Testis (tissue), 5 donors: ENCODE results near the gene FRY. TPM values are rescaled to one million over a fixed set of nuclear protein-coding genes. Genes with fewer than 3 reads are reported as not detected.
"Not testable (repeated sequence)": the region's sequence is repeated elsewhere in the genome, so short reads cannot be mapped to it uniquely, and the experiment has no call there.

Experiments used
- DNase-seq: peaks from one replicate; pipeline ENCODE4 v3.0.0-alpha.2; 2019
- H3K27ac ChIP-seq, 2 donors: fragments of 200-600 bp; sonication (generic); one replicate each; pipeline ENCODE4 v1.5.1; 2019
- H3K27me3 ChIP-seq: fragments of 200-600 bp; sonication (generic); one replicate; pipeline ENCODE4 v1.5.1; 2019
- H3K36me3 ChIP-seq: fragments of 200-600 bp; sonication (generic); one replicate; pipeline ENCODE4 v1.5.1; 2017; ENCODE audit warnings: low read depth; ENCODE audit errors: missing control alignments
- H3K4me1 ChIP-seq: fragments of 200-600 bp; sonication (generic); one replicate; pipeline ENCODE4 v1.5.1; 2019
- H3K4me3 ChIP-seq, 2 donors: fragments of 200-600 bp; sonication (generic); one replicate each; pipeline ENCODE4 v1.5.1; 2017 to 2019
- H3K9me3 ChIP-seq: fragments of 200-600 bp; sonication (generic); one replicate; pipeline ENCODE4 v1.5.1; 2017
- POLR2A ChIP-seq: fragments of 450-650 bp; IDR thresholded peaks from one replicate; pipeline ENCODE4 v1.6.1; 2017; ENCODE audit warnings: antibody characterized with exemption, mild to moderate bottlenecking, moderate library complexity
- WGBS, 2 donors: methylation state at CpG; one replicate each; pipeline ENCODE4 v1.1.5; 2018; 5-methylcytosine and 5-hydroxymethylcytosine counted together
- intact Hi-C: fragments of 100-400 bp; cut with DNase I; formaldehyde crosslinking; loops from one replicate; pipeline ENCODE4 v1.15.1; 2023; ENCODE audit warnings: low total_unique reads
- long read RNA-seq, 2 donors: transcript quantifications; one replicate each; lab custom pipeline, GENCODE V29; 2026
- polyA plus RNA-seq: library from polyadenylated mRNA; stranded (reverse); fragments of 350-450 nt; fragmentation: Illumina TruSeq; extraction: RNeasy Lipid Tissue Mini Kit (QIAGEN cat#74804); gene quantifications from one replicate; pipeline ENCODE4 v1.2.3, GENCODE V29; 2014; ENCODE audit warnings: low read depth, low replicate concordance; ENCODE audit not compliant: insufficient read depth
- total RNA-seq, 2 donors: library from RNA; depleted of rRNA; stranded (reverse); fragments of >200 nt; gene quantifications; one replicate each; pipeline ENCODE4 v1.2.3, GENCODE V29; 2016
- TF ChIP-seq, protein P1 (sequence below), 3 experiments: fragments of 450-650 bp in 2 of 3; fragments of 200-600 bp in 1 of 3; sonication (generic) in 1 of 3; IDR thresholded peaks; one replicate each; pipeline ENCODE4 v1.5.1; 2016 to 2019; ENCODE audit warnings: antibody characterized with exemption in 3 of 3, mild to moderate bottlenecking in 2 of 3, moderate library complexity in 1 of 3

Gene FRY
- total RNA-seq (10 to 100 TPM; 25.9 to 26.6 TPM), polyA plus RNA-seq (24.8 TPM)
- long read RNA-seq, donor 1 = 0 reads
- long read RNA-seq, donor 2 = 0 reads

DNA sequence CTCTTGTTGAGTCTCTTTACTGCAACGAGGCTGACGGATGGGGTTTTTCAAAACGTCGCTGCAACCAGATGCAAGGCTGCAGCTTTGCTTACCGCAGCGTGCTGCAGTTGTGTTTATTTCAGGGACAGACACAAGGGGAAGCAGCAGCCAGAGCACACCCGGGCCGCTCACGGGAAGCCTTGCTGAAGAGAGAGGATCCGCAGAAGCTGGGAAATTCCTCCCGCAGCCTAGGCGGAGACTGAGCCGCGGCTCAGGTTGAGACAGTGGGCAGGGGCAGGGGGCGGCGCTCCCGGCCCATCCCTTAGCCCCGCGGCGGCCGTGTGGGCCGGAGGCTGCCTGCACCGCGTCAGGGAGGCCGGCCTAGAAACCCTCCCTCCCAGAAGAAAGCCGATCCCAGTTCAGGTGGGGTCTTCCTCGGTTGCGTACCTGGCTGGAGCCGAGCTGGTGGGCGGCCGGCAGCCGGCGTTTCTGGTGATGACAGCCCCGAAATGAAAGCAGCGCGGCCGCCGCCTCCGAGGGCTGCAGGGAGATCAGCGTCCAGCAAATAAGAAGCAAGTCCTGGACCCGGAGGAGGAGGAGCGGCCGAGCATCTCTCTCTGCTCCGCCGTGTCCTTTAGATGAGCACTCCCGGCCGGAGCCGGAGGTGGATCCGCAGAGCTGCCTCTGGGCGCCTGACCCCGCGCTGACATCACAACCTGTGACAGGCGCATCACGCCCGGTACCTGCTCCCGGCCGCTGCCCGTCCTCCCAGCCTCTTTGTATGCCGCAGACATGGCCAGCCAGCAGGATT is at the start of gene FRY:
TSS of gene FRY (plus strand) at position 750 of the 790 bp plus-strand sequence. CDS start at position 772, 22 bp downstream.
- 0 to 1% methylated on average over 16 to 56 of the region's 59 CpGs for WGBS, 2 donors
- Histone ChIP-seq H3K4me1 (no peaks in the 10 kb centered on the region), H3K27ac (peak within 1 kb of the TSS; percentile 40 to 87), H3K4me3 (peak within 1 kb of the TSS; percentile 61 to 73), H3K36me3 (no peaks in the 10 kb centered on the region), H3K27me3 (no peaks in the 10 kb centered on the region), H3K9me3 (no peaks in the 10 kb centered on the region)
- intact Hi-C loops = no loop called here
- peak; percentile 76 for DNase-seq
- TF ChIP-seq, protein P1, sequence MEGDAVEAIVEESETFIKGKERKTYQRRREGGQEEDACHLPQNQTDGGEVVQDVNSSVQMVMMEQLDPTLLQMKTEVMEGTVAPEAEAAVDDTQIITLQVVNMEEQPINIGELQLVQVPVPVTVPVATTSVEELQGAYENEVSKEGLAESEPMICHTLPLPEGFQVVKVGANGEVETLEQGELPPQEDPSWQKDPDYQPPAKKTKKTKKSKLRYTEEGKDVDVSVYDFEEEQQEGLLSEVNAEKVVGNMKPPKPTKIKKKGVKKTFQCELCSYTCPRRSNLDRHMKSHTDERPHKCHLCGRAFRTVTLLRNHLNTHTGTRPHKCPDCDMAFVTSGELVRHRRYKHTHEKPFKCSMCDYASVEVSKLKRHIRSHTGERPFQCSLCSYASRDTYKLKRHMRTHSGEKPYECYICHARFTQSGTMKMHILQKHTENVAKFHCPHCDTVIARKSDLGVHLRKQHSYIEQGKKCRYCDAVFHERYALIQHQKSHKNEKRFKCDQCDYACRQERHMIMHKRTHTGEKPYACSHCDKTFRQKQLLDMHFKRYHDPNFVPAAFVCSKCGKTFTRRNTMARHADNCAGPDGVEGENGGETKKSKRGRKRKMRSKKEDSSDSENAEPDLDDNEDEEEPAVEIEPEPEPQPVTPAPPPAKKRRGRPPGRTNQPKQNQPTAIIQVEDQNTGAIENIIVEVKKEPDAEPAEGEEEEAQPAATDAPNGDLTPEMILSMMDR (IDR thresholded peaks at IDR 0.05) = no peak
- TF ChIP-seq POLR2A = no peak

DNA sequence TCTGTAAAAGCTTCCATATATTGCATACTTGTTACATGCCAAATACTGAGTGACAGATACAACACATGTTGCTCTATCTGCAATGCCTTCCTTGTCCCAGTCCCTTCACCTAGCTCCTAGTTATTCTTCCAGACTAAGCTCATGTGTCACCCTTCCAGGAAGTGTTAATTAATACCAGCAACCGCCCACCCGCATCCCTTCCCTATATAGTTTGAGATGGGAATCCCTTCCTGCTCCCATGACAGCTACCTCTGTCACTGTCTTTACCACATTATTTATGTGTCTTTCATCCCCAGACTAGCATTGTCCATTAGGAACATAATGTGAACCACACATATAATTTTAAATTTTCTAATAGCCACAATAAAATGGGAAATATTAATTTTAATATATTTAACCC is 49.5 kb upstream of the FRY start:
- 87 to 98% methylated on average over 2 of the region's 2 CpGs for WGBS, 2 donors
- Histone ChIP-seq H3K9me3 (no peaks in the 10 kb centered on the region), H3K27me3 (no peaks in the 10 kb centered on the region), H3K4me3 (no peak overlapping the region), H3K36me3 (no peaks in the 10 kb centered on the region), H3K4me1 (no peaks in the 10 kb centered on the region), H3K27ac (no peak overlapping the region)
- TF ChIP-seq, protein P1 (IDR thresholded peaks at IDR 0.05) = no peak
- TF ChIP-seq POLR2A = no peak
- DNase-seq = no peak
- intact Hi-C loops = no loop called here

DNA sequence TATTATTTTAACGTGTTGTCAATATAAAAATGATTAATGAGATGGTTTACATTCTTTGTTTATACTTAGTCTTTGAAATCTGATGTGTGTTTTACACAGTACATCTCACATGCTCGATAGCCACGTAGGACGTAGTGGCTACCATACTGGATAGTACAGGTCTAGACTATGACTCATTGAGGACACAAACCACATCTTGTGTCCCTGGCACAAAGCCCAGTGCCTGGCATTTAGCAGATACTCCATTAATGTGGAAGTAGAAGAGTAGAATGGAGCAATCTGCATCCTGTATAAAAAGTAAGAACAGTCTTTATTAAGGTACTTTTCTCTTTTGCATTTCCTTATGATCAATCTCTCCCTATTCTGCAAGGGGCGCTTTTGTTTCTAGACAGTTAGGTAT is 49.0 kb upstream of the FRY start:
- peak; percentile 50 for DNase-seq
- no peaks in the 10 kb centered on the region for H3K27me3 ChIP-seq
- H3K4me3 ChIP-seq = no peak overlapping the region
- TF ChIP-seq, protein P1 (IDR thresholded peaks at IDR 0.05) = no peak
- TF ChIP-seq POLR2A = no peak
- intact Hi-C loops = no loop called here
- 85 to 89% methylated on average over 5 of the region's 5 CpGs for WGBS, 2 donors
- H3K36me3 ChIP-seq = no peaks in the 10 kb centered on the region
- no peaks in the 10 kb centered on the region for H3K4me1 ChIP-seq
- H3K9me3 ChIP-seq = no peaks in the 10 kb centered on the region
- no peak overlapping the region for H3K27ac ChIP-seq

DNA sequence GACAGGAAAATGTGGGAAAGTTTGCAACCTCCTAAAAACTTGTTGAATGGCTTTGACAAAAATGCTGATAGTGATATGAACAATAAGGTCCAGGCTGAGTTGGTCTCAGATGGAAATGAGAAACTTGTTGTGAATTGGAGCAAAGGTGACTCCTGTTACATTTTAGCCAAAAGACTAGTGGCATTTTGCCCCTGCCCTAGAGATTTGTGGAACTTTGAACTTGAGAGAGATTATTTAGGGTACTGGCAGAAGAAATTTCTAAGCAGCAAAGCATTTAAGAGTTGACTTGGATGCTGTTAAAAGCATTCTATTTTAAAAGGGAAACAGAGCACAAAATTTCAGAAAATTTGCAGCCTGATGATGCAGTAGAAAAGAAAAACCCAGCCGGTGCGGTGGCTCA is 47.9 kb upstream of the FRY start:
- intact Hi-C loops, DNase-seq, H3K27ac ChIP-seq, H3K4me1 ChIP-seq, H3K36me3 ChIP-seq, H3K27me3 ChIP-seq, H3K4me3 ChIP-seq, H3K9me3 ChIP-seq: not testable (repeated sequence)
- WGBS, 2 donors = 39 to 50% methylated on average over 2 of the region's 2 CpGs

DNA sequence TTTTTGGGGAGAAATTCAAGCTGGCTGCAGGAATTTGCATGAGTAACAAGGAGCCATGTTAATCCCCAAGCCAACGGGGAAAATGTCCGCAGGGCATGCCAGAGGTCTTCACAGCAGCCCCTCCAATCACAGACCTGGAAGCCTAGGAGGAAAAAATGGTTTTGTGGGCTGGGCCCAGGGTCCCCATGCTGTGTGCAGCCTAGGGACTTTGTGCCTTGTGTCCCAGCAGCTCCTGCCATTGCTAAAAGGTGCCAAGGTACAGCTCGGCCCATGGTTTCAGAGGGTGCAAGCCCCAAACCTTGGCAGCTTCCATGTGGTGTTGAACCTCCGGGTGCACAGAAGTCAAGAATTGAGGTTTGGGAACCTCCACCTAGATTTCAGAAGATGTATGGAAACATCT is 47.2 kb upstream of the FRY start:
- H3K36me3 ChIP-seq, H3K9me3 ChIP-seq, H3K27ac ChIP-seq, intact Hi-C loops, H3K4me1 ChIP-seq, DNase-seq, H3K4me3 ChIP-seq, H3K27me3 ChIP-seq: not testable (repeated sequence)
- WGBS, 2 donors = 94 to 100% methylated on average over 4 of the region's 4 CpGs
